Brain microvascular endothelial cell (primary cell): ENCODE measurements around the gene ELOB.

Experiments
- DNase-seq: peaks from one replicate; pipeline ENCODE4 v3.0.0-alpha.2; 2020
- H3K27ac ChIP-seq: fragments of 250-450 bp; sonication (Bioruptor Pico); 2 replicates; pipeline ENCODE4 v1.5.1; 2020; ENCODE audit warnings: mild to moderate bottlenecking, moderate library complexity
- H3K27me3 ChIP-seq: fragments of 250-450 bp; sonication (Bioruptor Pico); replicated peaks from 2 replicates; pipeline ENCODE4 v1.5.1; 2020; ENCODE audit warnings: mild to moderate bottlenecking
- H3K36me3 ChIP-seq: fragments of 250-450 bp; sonication (Bioruptor Pico); replicated peaks from 2 replicates; pipeline ENCODE4 v1.5.1; 2020; ENCODE audit warnings: mild to moderate bottlenecking
- H3K4me3 ChIP-seq: 2 replicates; pipeline ENCODE4 v1.5.1; 2011; ENCODE audit warnings: low read depth, mild to moderate bottlenecking, control low read depth, low read length, moderate library complexity
- CTCF ChIP-seq: IDR thresholded peaks from 2 replicates; pipeline ENCODE4 v1.5.1; 2011; ENCODE audit warnings: low read depth, mild to moderate bottlenecking, moderate library complexity, low read length, control low read depth, inconsistent platforms; ENCODE audit errors: missing control alignments
- in situ Hi-C: cut with HindIII; loops from 2 replicates; pipeline ENCODE4 v1.10.0; 2017; ENCODE audit warnings: low sequenced_read_pairs, low pct_ligation_motif_present

The ELOB gene

GRCh38 chr16:2818272-2818876 is 41.3 kb upstream of the ELOB start:
- peaks cover 2% of the 10 kb centered on the region for H3K27me3 ChIP-seq
- no peak overlapping the region for H3K27ac ChIP-seq
- in situ Hi-C loops: no loop called here
- DNase-seq: no peak
- no peak for TF ChIP-seq CTCF
- no peak overlapping the region for H3K4me3 ChIP-seq
- no peaks in the 10 kb centered on the region for H3K36me3 ChIP-seq

GRCh38 chr16:2817340-2818271 is 40.5 kb upstream of the ELOB start:
- no peaks in the 10 kb centered on the region for H3K36me3 ChIP-seq
- no peak for DNase-seq
- H3K27me3 ChIP-seq: peaks cover 2% of the 10 kb centered on the region
- no peak for TF ChIP-seq CTCF
- in situ Hi-C loops: no loop called here
- H3K27ac ChIP-seq: no peak overlapping the region
- H3K4me3 ChIP-seq: no peak overlapping the region

GRCh38 chr16:2816751-2817339 is 39.8 kb upstream of the ELOB start, which contains the start of gene PRSS21:
PRSS21 (plus strand) TSS chr16:2817237; CDS start chr16:2817269, 32 bp downstream.
- no peak for DNase-seq
- peaks cover 4% of the 10 kb centered on the region for H3K27me3 ChIP-seq
- H3K36me3 ChIP-seq: no peaks in the 10 kb centered on the region
- in situ Hi-C loops: no loop called here
- no peak within 1 kb of the TSS for H3K4me3 ChIP-seq
- H3K27ac ChIP-seq: no peak within 1 kb of the TSS
- no peak for TF ChIP-seq CTCF

- no peaks in the 10 kb centered on the region for H3K36me3 ChIP-seq
- H3K27me3 ChIP-seq: peaks cover 9% of the 10 kb centered on the region
- no peak overlapping the region for H3K27ac ChIP-seq
- in situ Hi-C loops: no loop called here
- DNase-seq: no peak
- no peak overlapping the region for H3K4me3 ChIP-seq
- TF ChIP-seq CTCF: no peak
Observed at GRCh38 chr16:2815299-2815771, 38.3 kb upstream of the ELOB start.

- Histone ChIP-seq H3K27me3 (peaks cover 9% of the 10 kb centered on the region), H3K27ac (no peak overlapping the region), H3K36me3 (no peaks in the 10 kb centered on the region), H3K4me3 (no peak overlapping the region)
- TF ChIP-seq CTCF: no peak
- DNase-seq: no peak
- in situ Hi-C loops: no loop called here
Observed at GRCh38 chr16:2814551-2815298, 37.6 kb upstream of the ELOB start.
